ENCODE data around the gene COL5A3. TPM values are rescaled to one million over a fixed set of nuclear protein-coding genes. Genes with fewer than 3 reads are reported as not detected.

Gene COL5A3
- total and polyA plus RNA-seq, 12 donors = 3.8 to 35.6 (median 10.7) TPM

DNA sequence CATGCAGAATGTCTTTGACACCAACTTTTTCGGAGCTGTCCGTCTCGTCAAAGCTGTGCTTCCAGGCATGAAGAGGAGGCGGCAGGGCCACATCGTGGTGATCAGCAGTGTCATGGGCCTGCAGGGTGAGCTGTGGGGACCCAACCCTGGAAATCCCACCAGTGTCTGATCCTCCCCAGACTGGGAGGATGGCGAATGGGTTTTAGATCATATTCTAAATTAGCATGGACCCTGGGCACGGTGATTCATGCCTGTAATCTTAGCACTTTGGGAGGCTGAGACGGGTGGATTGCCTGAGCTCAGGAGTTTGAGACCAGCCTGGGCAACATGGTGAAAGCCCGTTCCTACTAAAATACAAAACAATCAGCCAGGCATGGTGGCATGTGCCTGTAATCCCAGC is 8.5 kb upstream of the COL5A3 start:
- intact Hi-C loops (cut with DNase I) = loop anchor here in 1 of 10 donors (5.0 kb wide), 1 partner anchor 886 kb away; no protein-coding TSS in a partner anchor
- H3K27ac ChIP-seq = no peak overlapping the region
- no peak overlapping the region for H3K4me3 ChIP-seq
- no peaks in the 10 kb centered on the region for H3K4me1 ChIP-seq
- ATAC-seq = no peak
- DNase-seq = no peak
- WGBS, 2 donors = 85% methylated on average over 9 of the region's 9 CpGs
- H3K9me3 ChIP-seq = no peaks in the 10 kb centered on the region
- no peaks in the 10 kb centered on the region for H3K36me3 ChIP-seq
- H3K27me3 ChIP-seq = peaks cover 0 to 26% (median 6%) of the 10 kb centered on the region in 7 donors
- TF ChIP-seq, protein P1, sequence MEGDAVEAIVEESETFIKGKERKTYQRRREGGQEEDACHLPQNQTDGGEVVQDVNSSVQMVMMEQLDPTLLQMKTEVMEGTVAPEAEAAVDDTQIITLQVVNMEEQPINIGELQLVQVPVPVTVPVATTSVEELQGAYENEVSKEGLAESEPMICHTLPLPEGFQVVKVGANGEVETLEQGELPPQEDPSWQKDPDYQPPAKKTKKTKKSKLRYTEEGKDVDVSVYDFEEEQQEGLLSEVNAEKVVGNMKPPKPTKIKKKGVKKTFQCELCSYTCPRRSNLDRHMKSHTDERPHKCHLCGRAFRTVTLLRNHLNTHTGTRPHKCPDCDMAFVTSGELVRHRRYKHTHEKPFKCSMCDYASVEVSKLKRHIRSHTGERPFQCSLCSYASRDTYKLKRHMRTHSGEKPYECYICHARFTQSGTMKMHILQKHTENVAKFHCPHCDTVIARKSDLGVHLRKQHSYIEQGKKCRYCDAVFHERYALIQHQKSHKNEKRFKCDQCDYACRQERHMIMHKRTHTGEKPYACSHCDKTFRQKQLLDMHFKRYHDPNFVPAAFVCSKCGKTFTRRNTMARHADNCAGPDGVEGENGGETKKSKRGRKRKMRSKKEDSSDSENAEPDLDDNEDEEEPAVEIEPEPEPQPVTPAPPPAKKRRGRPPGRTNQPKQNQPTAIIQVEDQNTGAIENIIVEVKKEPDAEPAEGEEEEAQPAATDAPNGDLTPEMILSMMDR (IDR thresholded peaks at IDR 0.05) = no peak

GRCh38 chr19:10018263-10018662 is 8.0 kb upstream of the COL5A3 start:
- TF ChIP-seq, protein P1 (IDR thresholded peaks at IDR 0.05) = no peak
- no peaks in the 10 kb centered on the region for H3K9me3 ChIP-seq
- ATAC-seq = no peak
- intact Hi-C loops (cut with DNase I) = loop anchor here in 1 of 10 donors (5.0 kb wide), 1 partner anchor 886 kb away; no protein-coding TSS in a partner anchor
- WGBS, 2 donors = 81 to 83% methylated on average over 3 of the region's 3 CpGs
- no peak overlapping the region for H3K27ac ChIP-seq
- H3K4me1 ChIP-seq = no peaks in the 10 kb centered on the region
- H3K36me3 ChIP-seq = no peaks in the 10 kb centered on the region
- no peak overlapping the region for H3K4me3 ChIP-seq
- DNase-seq = no peak
- peaks cover 0 to 29% (median 11%) of the 10 kb centered on the region in 7 donors for H3K27me3 ChIP-seq

- Histone ChIP-seq H3K9me3 (no peaks in the 10 kb centered on the region), H3K27me3 (peaks cover 0 to 60% (median 52%) of the 10 kb centered on the region in 7 donors), H3K27ac (no peak overlapping the region), H3K36me3 (no peaks in the 10 kb centered on the region), H3K4me1 (peaks cover 0 to 16% (median 7%) of the 10 kb centered on the region in 9 donors), H3K4me3 (no peak overlapping the region)
- no peak for DNase-seq
- TF ChIP-seq, protein P1 (IDR thresholded peaks at IDR 0.05) = no peak
- WGBS, 2 donors = 45 to 49% methylated on average over 6 of the region's 6 CpGs
- intact Hi-C loops (cut with DNase I) = no loop called here
- no peak for ATAC-seq
These were observed 3.7 kb upstream of the COL5A3 start for GRCh38 chr19:10013834-10014618.

GRCh38 chr19:10013316-10013715 is 3.0 kb upstream of the COL5A3 start, which contains the start of gene RDH8:
Gene RDH8, plus strand, starts transcription at chr19:10013483. Its CDS starts 15 bp downstream, at chr19:10013498.
- Histone ChIP-seq H3K36me3 (no peaks in the 10 kb centered on the region), H3K9me3 (no peaks in the 10 kb centered on the region), H3K4me1 (peaks cover 0 to 21% (median 11%) of the 10 kb centered on the region in 9 donors), H3K4me3 (no peak within 1 kb of the TSS), H3K27me3 (peaks cover 0 to 66% (median 58%) of the 10 kb centered on the region in 7 donors), H3K27ac (no peak within 1 kb of the TSS)
- 63 to 67% methylated on average over 10 of the region's 10 CpGs for WGBS, 2 donors
- ATAC-seq (no peak), DNase-seq (no peak)
- TF ChIP-seq, protein P1 (IDR thresholded peaks at IDR 0.05) = no peak
- intact Hi-C loops (cut with DNase I) = no loop called here

Measured in heart right ventricle (tissue), 16 donors.